ENCODE data around the gene ADTRP. TPM values are rescaled to one million over a fixed set of nuclear protein-coding genes. Genes with fewer than 3 reads are reported as not detected.

Gene ADTRP
- total RNA-seq, 4 donors from 2014 or later, result not detected

- peaks cover 0 to 20% (median 6%) of the 10 kb centered on the region in 4 donors for H3K4me1 ChIP-seq
- peak overlapping the region in 2 of 4 donors; percentile 24 to 57 for H3K27ac ChIP-seq
- H3K4me3 ChIP-seq, result peak overlapping the region in 2 of 4 donors; percentile 9 to 16
- no peaks in the 10 kb centered on the region for H3K27me3 ChIP-seq
- H3K36me3 ChIP-seq, result no peaks in the 10 kb centered on the region
- H3K9me3 ChIP-seq, result no peaks in the 10 kb centered on the region
- no peak for TF ChIP-seq EP300 (IDR thresholded peaks at IDR 0.05)
- TF ChIP-seq POLR2A (IDR thresholded peaks at IDR 0.05), result no peak
- TF ChIP-seq CTCF (IDR thresholded peaks at IDR 0.05), result no peak
- no peak for DNase-seq (ENCODE audit: low spot score in 2 of 2)
- WGBS, 2 donors, result 32 to 35% methylated on average over 21 of the region's 21 CpGs
Observed at GRCh38 chr6:11711003-11711983, 67.3 kb downstream of the ADTRP start.

- WGBS, 2 donors, result 35 to 50% methylated on average over 9 of the region's 9 CpGs
- no peaks in the 10 kb centered on the region for H3K36me3 ChIP-seq
- H3K9me3 ChIP-seq, result no peaks in the 10 kb centered on the region
- peak overlapping the region in 1 of 4 donors; percentile 57 for H3K27ac ChIP-seq
- H3K27me3 ChIP-seq, result no peaks in the 10 kb centered on the region
- DNase-seq (ENCODE audit: low spot score in 2 of 2), result no peak
- TF ChIP-seq EP300 (IDR thresholded peaks at IDR 0.05), result no peak
- no peak for TF ChIP-seq POLR2A (IDR thresholded peaks at IDR 0.05)
- no peak for TF ChIP-seq CTCF (IDR thresholded peaks at IDR 0.05)
- peaks cover 0 to 20% (median 6%) of the 10 kb centered on the region in 4 donors for H3K4me1 ChIP-seq
- H3K4me3 ChIP-seq, result no peak overlapping the region
Observed at GRCh38 chr6:11710311-11710761, 68.3 kb downstream of the ADTRP start.

- Histone ChIP-seq H3K4me3 (no peak overlapping the region), H3K36me3 (no peaks in the 10 kb centered on the region), H3K9me3 (no peaks in the 10 kb centered on the region), H3K27ac (no peak overlapping the region), H3K27me3 (no peaks in the 10 kb centered on the region), H3K4me1 (peaks cover 0 to 11% (median 5%) of the 10 kb centered on the region in 4 donors)
- DNase-seq (ENCODE audit: low spot score in 2 of 2), result no peak
- WGBS, 2 donors, result 78 to 83% methylated on average over 4 of the region's 4 CpGs
- no peak for TF ChIP-seq EP300 (IDR thresholded peaks at IDR 0.05)
- TF ChIP-seq CTCF (IDR thresholded peaks at IDR 0.05), result no peak
- no peak for TF ChIP-seq POLR2A (IDR thresholded peaks at IDR 0.05)
Observed at GRCh38 chr6:11706171-11706570, 72.4 kb downstream of the ADTRP start.

GRCh38 chr6:11705483-11705882 lies 73.1 kb downstream of the ADTRP start:
- no peak for DNase-seq (ENCODE audit: low spot score in 2 of 2)
- 92 to 93% methylated on average over 4 of the region's 4 CpGs for WGBS, 2 donors
- Histone ChIP-seq H3K27me3 (no peaks in the 10 kb centered on the region), H3K36me3 (no peaks in the 10 kb centered on the region), H3K27ac (no peak overlapping the region), H3K4me3 (no peak overlapping the region), H3K4me1 (peaks cover 0 to 4% (median 2%) of the 10 kb centered on the region in 4 donors), H3K9me3 (no peaks in the 10 kb centered on the region)
- TF ChIP-seq CTCF (IDR thresholded peaks at IDR 0.05) (no peak), EP300 (IDR thresholded peaks at IDR 0.05) (peak in 1 of 2 donors; percentile 29)

- no peak overlapping the region for H3K4me3 ChIP-seq
- 93 to 98% methylated on average over 7 of the region's 7 CpGs for WGBS, 2 donors
- no peak for TF ChIP-seq EP300 (IDR thresholded peaks at IDR 0.05)
- TF ChIP-seq CTCF (IDR thresholded peaks at IDR 0.05), result no peak
- TF ChIP-seq POLR2A (IDR thresholded peaks at IDR 0.05), result no peak
- H3K36me3 ChIP-seq, result no peaks in the 10 kb centered on the region
- no peaks in the 10 kb centered on the region for H3K9me3 ChIP-seq
- no peaks in the 10 kb centered on the region for H3K27me3 ChIP-seq
- H3K4me1 ChIP-seq, result peaks cover 0 to under 1% (median 0%) of the 10 kb centered on the region in 4 donors
- H3K27ac ChIP-seq, result no peak overlapping the region
- no peak for DNase-seq (ENCODE audit: low spot score in 2 of 2)
Observed at GRCh38 chr6:11705069-11705468, 73.5 kb downstream of the ADTRP start.

Data from tibial nerve (tissue), 4 donors.